HUES6 (cell line): Measurements from ENCODE around the gene ATP9A.

Experiments
- H3K27ac ChIP-seq: 2 replicates; pipeline ENCODE4 v1.7.0; 2013; ENCODE audit warnings: low read depth, mild to moderate bottlenecking, low read length, inconsistent platforms
- H3K27me3 ChIP-seq: 2 replicates; pipeline ENCODE4 v1.6.1; 2013; ENCODE audit warnings: low read length; ENCODE audit not compliant: control insufficient read depth, insufficient read depth
- H3K36me3 ChIP-seq: 2 replicates; pipeline ENCODE4 v1.6.1; 2013; ENCODE audit warnings: low read length; ENCODE audit not compliant: control insufficient read depth, insufficient read depth
- H3K4me1 ChIP-seq: 2 replicates; pipeline ENCODE4 v1.6.1; 2013; ENCODE audit warnings: low read length; ENCODE audit not compliant: control insufficient read depth, insufficient read depth
- H3K4me3 ChIP-seq: 2 replicates; pipeline ENCODE4 v1.5.1; 2013; ENCODE audit warnings: low read depth, low read length
- H3K9ac ChIP-seq: one replicate; pipeline ENCODE4 v1.6.1; 2013; ENCODE audit warnings: mild to moderate bottlenecking, low read length
- H3K9me3 ChIP-seq: 2 replicates; pipeline ENCODE4 v1.6.1; 2013; ENCODE audit warnings: low read depth, low read length; ENCODE audit not compliant: control insufficient read depth, insufficient read depth

Gene ATP9A

DNA sequence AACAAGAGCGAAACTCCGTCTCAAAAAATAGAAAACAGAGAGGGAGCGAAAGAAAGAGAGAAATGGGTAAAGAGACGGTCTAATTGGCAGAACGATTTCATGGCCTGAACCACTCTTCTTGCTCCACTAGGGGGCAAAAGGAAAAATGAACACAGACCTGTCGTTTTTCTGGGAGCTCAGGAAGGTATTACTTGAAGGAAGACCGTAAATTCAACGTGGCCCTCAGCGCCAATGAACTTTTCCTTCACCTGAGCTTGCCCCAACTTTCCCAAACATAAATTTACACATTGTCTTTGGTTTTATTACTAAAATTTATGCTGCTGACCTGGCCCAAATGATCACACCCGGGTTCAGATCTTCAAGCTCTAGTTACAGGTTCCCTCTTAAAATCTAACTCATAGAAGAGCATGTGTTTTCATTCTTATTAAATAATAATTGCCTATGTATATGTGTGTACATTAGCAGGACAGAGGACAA is 67.3 kb downstream of the ATP9A start:
- H3K4me3 ChIP-seq: no peak overlapping the region
- H3K4me1 ChIP-seq: peaks cover 64% of the 10 kb centered on the region
- no peaks in the 10 kb centered on the region for H3K9me3 ChIP-seq
- no peak overlapping the region for H3K9ac ChIP-seq
- no peak overlapping the region for H3K27ac ChIP-seq
- H3K36me3 ChIP-seq: no peaks in the 10 kb centered on the region
- no peaks in the 10 kb centered on the region for H3K27me3 ChIP-seq

DNA sequence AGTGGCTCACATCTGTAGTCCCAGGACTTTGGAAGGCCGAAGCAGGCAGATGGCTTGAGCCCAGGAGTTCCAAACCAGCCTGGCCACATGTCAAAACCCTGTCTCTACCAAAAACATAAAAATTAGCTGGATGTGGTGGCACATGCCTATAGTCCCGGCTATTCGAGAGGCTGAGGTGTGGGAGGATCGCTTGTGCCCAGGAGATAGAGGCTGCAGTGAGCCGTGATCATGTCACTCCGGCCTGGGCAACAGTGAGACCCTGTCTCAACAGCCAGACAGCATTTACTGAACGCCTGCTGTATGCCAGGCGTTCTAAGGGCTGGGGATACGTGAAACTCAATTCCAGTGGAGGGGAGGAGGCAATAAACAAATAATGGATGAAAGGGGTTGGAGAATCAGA is 69.9 kb downstream of the ATP9A start:
- H3K9me3 ChIP-seq: no peaks in the 10 kb centered on the region
- H3K36me3 ChIP-seq: no peaks in the 10 kb centered on the region
- no peak overlapping the region for H3K9ac ChIP-seq
- no peaks in the 10 kb centered on the region for H3K27me3 ChIP-seq
- peaks cover 50% of the 10 kb centered on the region for H3K4me1 ChIP-seq
- H3K27ac ChIP-seq: no peak overlapping the region
- no peak overlapping the region for H3K4me3 ChIP-seq

DNA sequence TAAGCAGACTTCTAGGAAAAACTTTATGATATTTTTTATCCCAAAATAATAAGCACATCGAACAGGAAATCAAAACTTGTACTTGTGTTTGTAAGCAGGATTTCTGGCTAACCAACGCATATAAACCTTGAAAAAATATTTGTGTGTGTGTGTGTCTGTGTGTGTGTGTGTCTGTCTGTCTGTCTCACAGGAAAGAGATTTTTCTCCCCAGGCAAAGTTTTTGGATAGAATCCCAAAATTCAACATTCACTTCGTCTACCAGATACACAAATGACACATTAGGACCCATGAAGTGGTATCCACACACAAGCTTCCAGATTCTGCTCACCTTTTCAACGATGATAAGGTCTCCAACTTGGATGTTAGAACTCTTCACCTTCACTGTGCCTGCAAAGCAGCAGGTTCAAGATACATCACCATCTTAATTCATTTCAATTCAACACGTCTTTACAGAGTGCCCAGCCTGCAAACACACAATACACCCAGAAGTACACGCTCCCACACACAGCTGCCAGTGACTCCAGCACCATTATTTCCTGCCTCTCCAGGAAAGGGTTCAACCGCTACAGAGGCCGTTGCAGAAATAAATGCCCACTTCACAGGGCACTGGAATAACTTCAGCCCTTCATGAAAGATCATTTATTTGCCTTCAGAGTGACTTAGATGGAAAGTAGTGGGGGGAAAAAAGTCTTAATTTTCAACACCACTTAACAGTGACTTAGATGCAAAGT is 70.9 kb downstream of the ATP9A start:
- no peak overlapping the region for H3K4me3 ChIP-seq
- H3K27me3 ChIP-seq: no peaks in the 10 kb centered on the region
- H3K27ac ChIP-seq: peak overlapping the region; percentile 59; the same call in 1 of the 2 replicates
- H3K9ac ChIP-seq: no peak overlapping the region
- H3K4me1 ChIP-seq: peaks cover 40% of the 10 kb centered on the region
- H3K36me3 ChIP-seq: no peaks in the 10 kb centered on the region
- no peaks in the 10 kb centered on the region for H3K9me3 ChIP-seq

DNA sequence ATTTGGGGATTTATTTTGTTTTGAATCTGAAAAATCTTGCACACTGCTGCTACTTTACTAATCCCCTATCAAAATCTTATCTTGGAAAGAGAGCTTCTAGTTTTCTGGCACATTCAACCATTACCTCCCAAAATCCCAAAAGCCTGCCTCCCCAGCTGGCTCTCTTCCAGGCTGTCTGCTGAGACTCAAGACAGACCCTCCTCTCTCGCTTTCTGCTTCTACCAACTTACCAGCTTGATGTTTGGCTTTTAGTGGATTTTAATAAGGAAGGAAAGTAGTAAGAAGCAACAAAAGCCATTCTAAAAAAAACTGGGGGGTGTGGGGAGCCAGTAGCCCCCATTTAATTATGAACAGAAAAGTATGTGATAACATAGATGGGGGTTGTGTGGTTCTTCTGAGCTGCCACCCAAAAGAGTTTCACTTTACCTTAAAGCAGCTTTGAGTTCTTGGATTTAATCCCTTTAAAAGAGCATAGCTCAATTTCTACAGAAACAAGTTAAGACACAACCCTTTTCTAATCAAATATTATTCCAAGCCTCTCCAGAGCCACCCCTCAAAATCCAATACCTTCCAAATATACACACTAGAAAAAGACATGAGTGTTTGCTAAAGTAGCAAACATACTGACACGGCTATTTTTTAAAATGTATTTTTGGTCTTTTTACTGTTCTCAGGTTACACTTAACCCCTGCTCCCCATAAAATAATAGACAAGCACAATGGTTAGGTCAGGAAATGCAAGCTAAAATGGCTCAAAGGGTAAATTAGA is 71.7 kb downstream of the ATP9A start:
- Histone ChIP-seq H3K27ac (peak overlapping the region; percentile 59), H3K4me3 (no peak overlapping the region), H3K4me1 (peaks cover 38% of the 10 kb centered on the region), H3K36me3 (no peaks in the 10 kb centered on the region), H3K9ac (no peak overlapping the region), H3K9me3 (no peaks in the 10 kb centered on the region), H3K27me3 (no peaks in the 10 kb centered on the region)

DNA sequence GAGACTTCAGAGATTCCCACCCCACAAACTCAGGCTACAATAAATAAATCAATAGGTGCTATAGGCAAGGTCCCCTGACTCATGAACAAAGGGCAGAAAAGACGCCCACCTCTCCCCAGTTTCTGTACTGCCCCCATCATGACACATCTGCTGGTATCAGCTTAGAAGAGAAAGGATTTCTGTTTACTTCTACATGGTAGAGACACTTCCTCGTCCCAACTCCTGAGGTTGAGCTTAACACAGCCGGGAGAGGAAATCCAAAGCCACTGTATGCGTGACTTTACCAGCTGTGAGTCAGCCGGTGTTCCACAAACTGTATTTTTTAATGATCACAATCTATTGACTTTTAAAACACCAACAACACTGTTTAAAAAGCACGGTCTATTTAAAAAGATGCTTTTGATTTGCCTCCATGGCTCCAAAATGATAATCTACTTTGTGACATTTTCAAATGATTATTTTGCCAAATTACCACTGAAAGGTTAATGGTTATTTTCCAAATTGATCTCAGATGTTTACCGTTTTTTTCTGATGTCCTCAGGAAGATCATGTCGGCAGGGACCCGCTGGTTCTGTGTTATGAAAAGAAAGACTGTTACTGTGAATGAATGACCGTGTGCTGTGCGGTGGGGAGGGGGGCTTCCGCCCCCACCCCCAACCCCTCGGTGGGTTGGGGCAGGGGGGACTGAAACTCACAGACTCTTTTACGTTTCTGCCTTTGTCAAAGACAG is 72.5 kb downstream of the ATP9A start:
- no peaks in the 10 kb centered on the region for H3K9me3 ChIP-seq
- no peak overlapping the region for H3K9ac ChIP-seq
- peak overlapping the region; percentile 59 for H3K27ac ChIP-seq
- H3K4me3 ChIP-seq: no peak overlapping the region
- H3K27me3 ChIP-seq: no peaks in the 10 kb centered on the region
- peaks cover 31% of the 10 kb centered on the region for H3K4me1 ChIP-seq
- H3K36me3 ChIP-seq: no peaks in the 10 kb centered on the region

DNA sequence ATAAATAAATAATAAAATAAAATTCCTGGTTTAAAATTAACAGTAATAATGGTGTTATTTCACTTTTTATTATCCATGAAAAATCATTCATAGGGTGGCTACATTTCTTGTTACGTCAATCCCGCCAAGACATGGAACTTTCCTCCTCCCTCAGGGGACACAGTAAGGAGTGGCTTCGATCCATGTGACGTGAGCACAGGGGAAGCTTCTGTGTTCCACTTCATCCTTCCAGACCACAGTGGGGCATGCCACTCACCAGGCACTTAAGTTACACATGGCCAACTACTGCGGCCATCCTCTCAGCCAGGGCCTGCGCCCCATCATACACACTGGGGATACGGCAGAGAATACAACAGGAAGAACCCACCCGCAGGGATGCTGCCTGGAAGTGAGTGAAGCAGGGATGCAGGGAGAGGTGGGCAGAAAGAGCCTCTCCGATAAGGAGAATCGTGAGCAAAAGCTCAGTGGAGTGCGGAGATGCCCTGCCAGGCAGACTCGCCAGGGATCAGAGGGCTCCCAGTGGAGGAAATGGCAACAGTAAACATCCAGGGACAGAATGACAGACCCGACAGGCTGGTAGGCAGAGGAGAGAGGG is 75.3 kb downstream of the ATP9A start:
- H3K4me3 ChIP-seq: no peak overlapping the region
- no peaks in the 10 kb centered on the region for H3K27me3 ChIP-seq
- H3K36me3 ChIP-seq: no peaks in the 10 kb centered on the region
- no peaks in the 10 kb centered on the region for H3K9me3 ChIP-seq
- no peak overlapping the region for H3K27ac ChIP-seq
- H3K4me1 ChIP-seq: peaks cover 24% of the 10 kb centered on the region
- no peak overlapping the region for H3K9ac ChIP-seq

DNA sequence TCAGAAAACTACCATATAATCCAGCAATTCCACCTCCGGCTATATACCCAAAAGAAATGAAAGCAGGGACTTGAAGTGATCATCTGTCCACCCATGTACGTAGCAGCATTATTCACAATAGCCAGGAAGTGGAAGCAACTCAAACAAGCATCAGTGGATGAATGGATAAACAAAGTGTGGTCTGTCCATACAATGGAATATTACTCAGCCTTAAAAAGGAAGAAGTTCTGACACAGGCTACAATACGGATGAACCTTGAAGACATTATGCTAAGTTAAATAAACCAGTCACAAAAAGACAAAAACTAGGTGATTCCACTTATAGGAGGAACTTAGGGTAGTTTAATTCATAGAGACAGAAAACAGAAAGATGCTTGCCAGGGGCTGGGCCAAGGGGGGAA is 76.5 kb downstream of the ATP9A start:
- H3K4me3 ChIP-seq: no peak overlapping the region
- H3K4me1 ChIP-seq: peaks cover 14% of the 10 kb centered on the region
- no peaks in the 10 kb centered on the region for H3K27me3 ChIP-seq
- no peaks in the 10 kb centered on the region for H3K9me3 ChIP-seq
- H3K9ac ChIP-seq: no peak overlapping the region
- H3K27ac ChIP-seq: no peak overlapping the region
- no peaks in the 10 kb centered on the region for H3K36me3 ChIP-seq

DNA sequence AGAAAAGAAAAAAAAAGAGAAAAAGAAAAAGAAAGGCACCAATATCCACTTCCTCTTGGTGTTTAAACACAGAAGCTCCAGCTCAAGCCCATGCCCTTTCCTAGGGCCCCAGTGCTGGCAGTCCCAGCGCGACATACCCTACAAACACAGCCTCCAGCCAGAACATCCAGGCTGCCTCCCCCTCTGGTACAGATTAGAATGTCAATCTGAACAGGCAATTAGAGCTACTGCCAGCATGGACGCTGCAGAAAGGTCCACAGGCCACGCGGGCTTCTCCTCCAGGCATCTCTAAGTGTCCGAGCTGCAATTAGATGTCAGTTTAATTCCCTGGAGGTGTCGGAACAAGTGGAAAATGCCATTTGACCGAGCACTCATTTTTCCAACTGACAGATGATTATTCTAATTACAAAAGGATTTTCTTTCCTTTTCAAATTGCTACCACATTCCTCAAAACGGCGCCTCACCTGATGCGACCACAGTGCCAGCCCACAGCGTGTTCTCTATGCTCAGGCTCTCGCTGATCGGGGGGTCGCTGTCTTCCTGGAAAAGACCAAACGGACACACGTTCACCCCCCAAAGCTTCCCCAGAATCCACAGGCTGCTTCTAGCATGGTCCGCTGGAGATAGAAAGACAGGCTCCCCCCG is 79.5 kb downstream of the ATP9A start:
- Histone ChIP-seq H3K4me3 (no peak overlapping the region), H3K27me3 (no peaks in the 10 kb centered on the region), H3K9me3 (no peaks in the 10 kb centered on the region), H3K27ac (no peak overlapping the region), H3K36me3 (no peaks in the 10 kb centered on the region), H3K9ac (no peak overlapping the region), H3K4me1 (no peaks in the 10 kb centered on the region)

DNA sequence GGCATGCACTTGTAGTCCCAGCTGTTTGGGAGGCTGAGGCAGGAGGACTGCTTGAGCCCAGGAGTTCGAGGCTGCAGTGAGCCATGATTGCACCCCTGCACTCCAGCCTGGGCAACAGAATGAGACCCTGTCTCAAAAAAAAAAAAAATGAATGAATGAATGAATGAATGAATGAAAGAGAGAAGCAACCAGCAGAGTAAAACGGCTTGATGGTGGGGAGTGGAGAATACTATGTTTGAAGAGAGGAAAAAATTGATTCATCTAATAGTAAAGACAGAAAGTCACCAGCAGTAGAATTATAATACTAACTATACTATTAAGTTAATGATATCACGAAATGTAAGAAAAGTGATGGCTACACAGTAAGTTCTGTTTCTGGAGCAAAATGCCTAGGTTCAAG is 80.6 kb downstream of the ATP9A start:
- no peaks in the 10 kb centered on the region for H3K4me1 ChIP-seq
- H3K27ac ChIP-seq: no peak overlapping the region
- H3K36me3 ChIP-seq: no peaks in the 10 kb centered on the region
- no peak overlapping the region for H3K9ac ChIP-seq
- H3K4me3 ChIP-seq: no peak overlapping the region
- no peaks in the 10 kb centered on the region for H3K27me3 ChIP-seq
- no peaks in the 10 kb centered on the region for H3K9me3 ChIP-seq

DNA sequence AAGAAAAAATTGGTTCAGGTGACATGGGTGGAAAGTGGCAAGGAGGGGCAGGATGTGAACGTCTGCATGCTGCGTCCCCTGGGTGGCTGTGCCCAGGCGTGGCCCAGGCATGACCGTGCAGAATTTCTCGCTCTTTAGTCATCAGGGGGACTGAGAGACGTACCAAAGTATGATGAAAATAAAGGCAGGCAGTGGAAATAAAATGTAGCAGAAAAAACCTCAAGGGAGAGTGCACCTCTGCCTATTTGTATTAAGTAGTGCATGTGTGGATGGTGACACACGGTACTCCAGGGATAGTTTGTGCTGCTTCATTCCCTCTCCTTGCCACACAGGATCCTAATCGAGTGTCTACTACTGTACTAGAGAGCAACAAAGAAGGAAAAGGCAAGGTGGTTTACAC is 81.1 kb downstream of the ATP9A start:
- Histone ChIP-seq H3K4me1 (no peaks in the 10 kb centered on the region), H3K27me3 (no peaks in the 10 kb centered on the region), H3K27ac (no peak overlapping the region), H3K9me3 (no peaks in the 10 kb centered on the region), H3K9ac (no peak overlapping the region), H3K36me3 (no peaks in the 10 kb centered on the region), H3K4me3 (no peak overlapping the region)
